Stimulated activated CD4-positive, alpha-beta T cell treated with anti-CD3 and anti-CD28 coated beads, Interleukin-1b, Interleukin-23, amount 100 ng/mL, for 48 hours (primary cell): ENCODE measurements around the gene GPLD1.
A peak's percentile ranks its signal among the peaks of the same experiment; 100 is the strongest.
"Not testable (repeated sequence)": the region's sequence is repeated elsewhere in the genome, so short reads cannot be mapped to it uniquely, and the experiment has no call there.

Experiments used
- DNase-seq: peaks from one replicate; pipeline ENCODE4 v3.0.0-alpha.2; 2020

Gene GPLD1, protein sequence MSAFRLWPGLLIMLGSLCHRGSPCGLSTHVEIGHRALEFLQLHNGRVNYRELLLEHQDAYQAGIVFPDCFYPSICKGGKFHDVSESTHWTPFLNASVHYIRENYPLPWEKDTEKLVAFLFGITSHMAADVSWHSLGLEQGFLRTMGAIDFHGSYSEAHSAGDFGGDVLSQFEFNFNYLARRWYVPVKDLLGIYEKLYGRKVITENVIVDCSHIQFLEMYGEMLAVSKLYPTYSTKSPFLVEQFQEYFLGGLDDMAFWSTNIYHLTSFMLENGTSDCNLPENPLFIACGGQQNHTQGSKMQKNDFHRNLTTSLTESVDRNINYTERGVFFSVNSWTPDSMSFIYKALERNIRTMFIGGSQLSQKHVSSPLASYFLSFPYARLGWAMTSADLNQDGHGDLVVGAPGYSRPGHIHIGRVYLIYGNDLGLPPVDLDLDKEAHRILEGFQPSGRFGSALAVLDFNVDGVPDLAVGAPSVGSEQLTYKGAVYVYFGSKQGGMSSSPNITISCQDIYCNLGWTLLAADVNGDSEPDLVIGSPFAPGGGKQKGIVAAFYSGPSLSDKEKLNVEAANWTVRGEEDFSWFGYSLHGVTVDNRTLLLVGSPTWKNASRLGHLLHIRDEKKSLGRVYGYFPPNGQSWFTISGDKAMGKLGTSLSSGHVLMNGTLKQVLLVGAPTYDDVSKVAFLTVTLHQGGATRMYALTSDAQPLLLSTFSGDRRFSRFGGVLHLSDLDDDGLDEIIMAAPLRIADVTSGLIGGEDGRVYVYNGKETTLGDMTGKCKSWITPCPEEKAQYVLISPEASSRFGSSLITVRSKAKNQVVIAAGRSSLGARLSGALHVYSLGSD

DNA sequence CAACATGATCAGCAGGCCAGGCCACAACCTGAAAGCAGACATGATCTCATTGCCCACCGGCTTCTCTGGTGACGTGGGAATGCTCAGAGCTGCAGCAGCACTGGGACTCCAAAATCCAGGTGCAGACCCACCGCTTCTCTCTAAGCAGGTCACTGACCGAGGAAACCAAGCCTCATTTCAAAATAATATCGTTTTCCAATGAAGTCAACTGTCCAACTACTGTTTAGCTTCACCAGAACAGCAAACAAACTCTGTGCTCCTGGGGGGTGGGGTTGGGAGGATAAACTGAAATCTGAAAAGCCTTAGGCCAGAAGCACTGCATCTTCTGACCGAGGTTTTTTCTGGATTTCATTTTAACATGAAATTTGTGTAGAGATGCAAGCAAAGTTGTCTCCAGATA lies at the start of gene GPLD1:
Gene GPLD1, minus strand, starts transcription at position 109 of the 400 bp plus-strand sequence. Its CDS starts 67 bp downstream, at position 42.
- no peak for DNase-seq

DNA sequence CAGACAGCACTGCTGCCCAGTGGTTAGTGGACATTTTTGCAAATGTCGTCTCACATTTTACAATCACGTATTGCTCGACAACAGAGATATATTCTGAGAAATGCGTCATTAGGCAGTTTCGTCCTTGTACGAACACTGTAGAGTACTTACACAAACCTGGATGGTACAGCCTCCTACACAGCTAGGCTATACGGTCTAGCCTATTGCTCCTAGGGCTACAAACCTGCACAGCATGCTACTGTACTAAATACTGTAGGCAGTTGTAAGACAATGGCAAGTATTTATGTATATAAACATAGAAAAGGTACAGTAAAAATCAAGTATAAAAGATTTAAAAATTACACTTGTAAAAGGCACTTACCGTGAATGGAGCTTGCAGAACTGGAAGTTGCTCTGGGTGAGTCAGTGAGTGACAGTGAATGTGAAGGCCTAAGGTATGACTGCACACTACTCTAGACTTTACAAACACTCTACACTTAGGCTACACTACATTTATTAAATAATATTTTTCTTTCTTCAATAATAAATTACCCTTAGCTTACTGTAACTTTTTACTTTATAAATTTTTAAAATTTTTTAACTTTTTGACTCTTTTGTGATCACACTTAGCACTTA lies 48.5 kb upstream of the GPLD1 start:
- DNase-seq, result no peak

DNA sequence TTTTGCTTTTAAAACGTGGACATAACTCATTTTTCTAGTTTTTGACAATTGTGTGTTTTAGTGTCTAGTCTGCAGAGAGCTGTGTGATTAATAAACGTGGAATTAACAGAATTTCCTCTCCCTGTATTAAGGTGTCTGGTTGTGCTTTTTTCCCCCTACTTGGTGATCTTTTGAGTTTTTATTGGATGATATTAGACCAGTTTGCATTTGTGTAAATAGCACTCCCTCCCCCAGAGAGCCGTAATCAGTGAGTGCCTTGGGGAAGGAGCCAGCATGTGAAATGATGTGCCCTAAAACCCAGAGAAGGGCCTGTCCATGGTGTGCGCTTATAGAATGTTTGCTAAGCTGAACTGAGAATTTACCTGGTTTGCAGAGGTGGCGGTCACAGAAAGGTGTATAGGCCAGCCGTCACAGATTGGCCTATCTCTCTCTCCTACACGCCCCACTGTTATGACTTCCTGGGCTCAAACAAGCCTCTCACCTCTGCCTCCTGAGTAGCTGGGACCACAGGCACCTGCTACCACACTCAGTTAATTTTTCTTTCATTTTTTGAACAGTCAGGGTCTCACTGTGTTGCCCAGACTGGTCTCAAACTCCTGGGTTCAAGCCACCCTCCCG lies 47.8 kb upstream of the GPLD1 start:
- no peak for DNase-seq

DNA sequence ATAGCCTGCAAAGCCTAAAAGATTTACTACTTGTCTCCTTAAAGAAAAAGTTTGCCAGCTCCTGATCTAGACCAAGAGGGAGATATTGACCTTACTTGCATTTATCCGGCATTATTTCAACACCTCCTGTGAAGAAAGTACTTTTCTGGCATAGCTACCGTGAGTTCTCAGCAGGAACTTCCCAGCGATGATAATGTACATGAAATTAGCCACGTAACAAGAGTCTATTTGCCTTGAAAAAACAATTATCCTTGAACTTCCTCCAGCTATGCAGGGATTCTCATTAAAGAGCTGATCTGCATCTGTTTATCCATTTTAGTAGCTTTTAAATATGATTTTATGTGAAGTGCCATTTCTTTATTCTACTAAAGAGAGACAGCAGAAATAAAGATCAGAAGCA lies 47.1 kb upstream of the GPLD1 start:
- DNase-seq, result no peak

DNA sequence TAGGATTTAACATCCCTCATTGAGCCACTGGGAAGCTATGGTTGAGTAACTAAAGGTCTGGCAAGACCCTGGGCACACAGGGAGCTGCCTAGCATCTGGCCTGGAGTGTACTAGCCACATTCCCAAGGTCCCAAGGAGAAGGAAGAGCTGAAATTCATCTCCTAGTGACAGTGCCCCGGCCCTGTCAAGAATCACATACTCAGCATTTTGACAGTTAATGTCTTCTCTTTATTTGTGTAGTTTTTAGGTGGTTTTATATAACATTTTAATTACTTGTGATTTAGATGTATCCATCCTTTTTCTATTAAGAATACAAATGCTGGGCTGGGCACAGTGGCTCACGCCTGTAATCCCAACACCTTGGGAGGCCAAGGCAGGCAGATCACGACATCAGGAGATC lies 45.8 kb upstream of the GPLD1 start:
- no peak for DNase-seq

DNA sequence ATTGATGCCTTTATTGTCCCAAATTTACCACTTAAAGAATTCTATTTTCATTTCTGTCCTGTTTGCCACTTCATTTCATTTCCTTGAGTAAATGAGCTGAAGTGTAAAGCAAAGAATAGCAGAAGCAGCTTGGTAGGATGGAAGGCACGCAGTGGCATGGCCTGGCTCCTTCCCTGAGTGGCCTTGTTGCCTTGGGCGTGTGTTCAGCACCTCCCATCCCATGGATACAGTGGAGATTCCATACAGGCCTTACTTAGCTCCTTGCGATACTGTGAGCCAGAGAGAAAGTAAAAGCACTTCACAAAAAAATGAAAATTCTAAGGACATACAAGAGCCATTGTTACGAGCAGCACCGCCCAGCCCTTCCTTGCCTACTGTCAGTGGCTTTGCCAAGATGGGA lies 45.0 kb upstream of the GPLD1 start:
- no peak for DNase-seq

DNA sequence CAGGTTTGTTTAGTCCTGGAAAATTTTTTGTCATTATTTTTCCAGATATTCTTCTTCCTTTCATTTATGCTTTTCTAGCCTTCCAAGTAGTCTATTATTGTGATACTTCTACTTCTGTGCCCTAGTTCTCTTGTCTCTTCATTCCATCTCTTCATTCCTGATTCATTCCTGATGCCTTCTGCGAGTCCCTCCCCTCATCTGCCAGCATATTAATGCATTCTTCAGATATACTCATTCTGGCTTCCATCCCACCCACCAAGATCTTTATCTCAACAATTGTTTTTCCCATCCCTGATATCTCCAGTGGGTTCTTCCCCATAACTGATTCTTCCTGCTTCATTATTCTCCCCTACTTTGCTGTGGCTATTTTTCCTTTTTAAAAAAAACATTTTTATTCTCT lies 40.6 kb upstream of the GPLD1 start:
- no peak for DNase-seq

DNA sequence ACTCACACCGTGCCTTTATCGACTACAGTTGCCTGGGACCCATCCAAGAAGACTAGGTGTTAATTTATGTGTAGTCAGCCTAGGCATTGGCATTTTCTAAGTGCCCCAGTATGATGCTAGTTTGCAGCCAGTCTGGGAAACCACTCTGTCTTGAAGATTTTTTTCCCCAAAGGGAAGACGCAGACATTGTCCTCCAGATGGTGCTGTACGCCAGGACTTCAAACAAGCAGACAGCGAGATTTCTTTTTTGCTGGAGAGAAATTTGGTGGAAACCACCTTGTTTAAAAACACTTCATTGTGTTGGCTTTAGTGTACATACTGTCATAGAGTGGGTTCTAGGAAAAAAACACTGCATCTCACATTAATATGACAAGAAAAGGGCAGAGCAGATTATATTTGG lies 35.4 kb upstream of the GPLD1 start:
- DNase-seq, result no peak

DNA sequence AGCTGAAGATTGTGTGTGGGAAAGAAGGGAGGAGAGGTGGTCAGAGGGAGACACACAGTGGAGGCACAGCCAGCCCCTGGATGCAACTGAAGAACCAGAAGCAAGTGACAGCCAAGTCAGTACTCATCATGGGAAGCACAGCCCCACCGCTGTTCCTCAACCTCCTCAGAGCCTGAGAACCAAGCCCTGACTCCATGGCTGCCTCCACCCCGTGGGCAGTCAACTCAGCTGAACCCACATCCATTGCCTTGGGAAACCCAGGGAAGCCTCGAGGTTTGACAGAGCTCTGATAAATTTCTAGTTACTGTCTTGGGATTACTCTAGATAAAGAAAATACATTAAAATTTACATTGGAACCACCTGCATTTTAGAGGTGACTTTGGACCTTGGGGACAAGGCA lies 35.0 kb upstream of the GPLD1 start:
- DNase-seq, result no peak

DNA sequence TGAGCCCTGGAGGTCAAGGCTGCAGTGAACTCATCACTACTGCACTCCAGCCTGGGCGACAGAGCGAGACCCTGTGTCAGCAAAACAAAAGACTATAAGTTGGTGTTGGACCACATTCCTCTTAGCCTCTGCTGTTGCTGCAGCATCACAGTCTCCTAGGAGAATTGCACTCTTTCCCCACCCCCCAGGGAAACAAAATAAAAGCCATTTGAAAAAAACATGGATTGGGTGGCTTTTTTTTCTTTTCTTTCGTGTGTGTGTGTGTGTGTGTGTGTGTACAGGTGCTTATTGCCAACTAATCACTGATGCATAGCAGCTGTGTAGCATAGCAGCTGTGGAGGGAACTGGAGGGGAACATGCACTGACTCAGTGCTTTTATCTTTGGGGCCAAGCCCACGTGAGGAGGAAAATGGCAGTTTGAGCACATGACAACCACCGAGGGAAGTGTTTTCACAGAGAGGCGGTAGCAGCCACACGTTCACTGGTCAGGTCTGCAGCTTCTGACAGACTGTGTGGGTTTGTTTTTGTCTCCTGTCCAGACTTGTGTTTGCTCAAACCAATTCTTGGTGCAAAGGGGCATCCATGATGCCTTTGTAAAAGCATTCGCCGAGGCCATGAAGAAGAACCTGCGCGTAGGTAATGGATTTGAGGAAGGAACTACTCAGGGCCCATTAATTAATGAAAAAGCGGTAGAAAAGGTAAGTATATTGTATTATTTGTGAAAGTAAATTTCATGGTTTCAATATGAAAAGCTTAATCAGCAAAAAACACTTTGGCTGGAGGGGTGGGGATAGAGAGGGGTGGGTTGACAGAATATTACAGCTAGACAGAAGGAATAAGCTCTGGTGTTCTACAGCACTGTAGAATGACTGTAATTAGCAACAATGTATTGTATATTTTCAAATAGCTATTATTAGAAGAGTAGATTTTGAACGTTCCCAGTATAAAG lies 33.1 kb upstream of the GPLD1 start:
- no peak for DNase-seq

DNA sequence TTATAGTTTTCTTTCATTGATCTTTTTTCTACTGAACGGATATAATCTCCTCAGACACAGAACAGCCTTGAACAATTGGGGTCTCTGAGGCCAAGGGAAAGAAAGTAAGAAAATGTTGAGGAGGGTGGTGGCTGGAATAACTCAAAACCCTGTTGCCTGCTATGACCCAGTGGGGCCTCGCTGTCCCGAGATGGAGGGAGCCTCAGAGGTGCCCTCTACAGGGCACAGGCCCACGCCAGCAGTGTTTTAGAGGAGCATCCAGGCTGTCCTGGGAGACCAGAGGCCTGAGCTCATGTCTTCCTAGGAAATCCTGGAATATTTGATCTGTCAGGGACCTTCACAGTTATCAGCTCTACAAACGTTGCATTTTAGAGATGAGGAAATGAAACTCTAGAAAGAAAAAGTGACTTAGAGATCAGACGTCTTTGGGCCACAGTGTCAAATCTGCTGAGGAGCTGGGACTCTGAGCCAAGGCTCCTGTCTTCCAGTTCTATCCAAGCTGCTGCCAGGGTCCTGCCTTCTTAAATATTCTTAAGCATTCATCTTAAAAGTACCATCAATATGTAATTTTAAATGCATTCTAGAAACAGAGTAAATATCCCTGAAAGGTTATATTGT lies 31.7 kb upstream of the GPLD1 start:
- peak; percentile 26 for DNase-seq

DNA sequence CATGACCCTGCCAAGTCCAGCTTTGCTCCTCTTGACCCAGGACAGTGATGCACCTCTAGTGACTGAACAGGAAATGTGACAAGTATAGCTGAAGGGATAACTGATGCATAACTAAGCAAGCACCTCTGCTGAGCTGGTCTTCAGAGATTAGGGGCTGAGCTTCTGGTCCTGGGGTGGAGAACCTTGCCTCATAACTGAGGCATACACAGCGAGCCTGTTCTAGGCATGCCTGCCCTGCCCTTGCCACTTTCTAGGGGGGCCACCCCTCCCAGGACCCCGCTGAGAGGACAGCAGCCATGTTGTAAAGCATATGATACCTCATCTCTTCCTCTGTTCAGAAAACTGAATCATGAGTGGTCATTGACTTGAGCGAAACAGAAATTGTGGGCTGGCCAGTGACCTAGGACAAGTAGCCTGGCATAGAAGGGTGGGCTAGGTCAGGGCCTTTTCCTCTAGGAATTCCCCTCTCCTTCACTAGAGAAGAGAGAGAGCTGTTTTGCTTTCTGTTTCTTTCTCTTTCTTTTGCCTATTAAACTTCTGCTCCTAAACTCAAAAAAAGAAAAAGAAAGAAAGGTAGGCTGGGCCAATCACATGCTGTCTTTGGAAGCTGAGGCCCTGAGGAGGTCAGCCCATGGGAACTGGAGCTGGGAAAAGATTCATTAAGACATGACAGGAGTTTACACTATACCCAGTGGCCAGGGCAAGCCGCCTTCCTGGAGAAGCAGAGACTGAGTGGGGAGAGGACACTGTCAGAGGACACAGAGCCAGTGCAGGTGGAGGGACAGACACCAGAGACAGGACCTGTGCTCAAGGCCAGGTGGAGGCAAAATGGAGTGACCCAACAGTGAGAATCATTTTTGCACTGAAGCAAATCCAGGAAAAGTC lies 28.5 kb upstream of the GPLD1 start:
- no peak for DNase-seq

DNA sequence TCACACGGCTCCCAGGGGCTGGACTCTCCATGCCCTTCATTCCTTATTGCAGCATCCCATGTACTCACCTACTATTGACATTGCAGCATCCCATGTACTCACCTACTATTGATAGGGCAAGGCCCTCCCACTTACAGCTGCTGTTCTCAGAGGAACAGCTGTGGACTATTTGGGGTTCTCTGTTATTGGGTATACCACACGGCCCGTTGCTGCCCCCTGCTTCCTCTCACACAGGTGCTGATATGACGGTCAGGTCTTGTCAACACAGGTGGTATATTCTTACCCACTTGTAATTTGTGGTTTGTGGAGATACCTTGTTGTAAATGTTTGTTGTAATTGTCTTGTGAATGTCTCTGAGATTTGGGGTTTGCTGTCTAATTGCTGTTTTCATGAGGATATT lies 24.2 kb upstream of the GPLD1 start:
- no peak for DNase-seq

DNA sequence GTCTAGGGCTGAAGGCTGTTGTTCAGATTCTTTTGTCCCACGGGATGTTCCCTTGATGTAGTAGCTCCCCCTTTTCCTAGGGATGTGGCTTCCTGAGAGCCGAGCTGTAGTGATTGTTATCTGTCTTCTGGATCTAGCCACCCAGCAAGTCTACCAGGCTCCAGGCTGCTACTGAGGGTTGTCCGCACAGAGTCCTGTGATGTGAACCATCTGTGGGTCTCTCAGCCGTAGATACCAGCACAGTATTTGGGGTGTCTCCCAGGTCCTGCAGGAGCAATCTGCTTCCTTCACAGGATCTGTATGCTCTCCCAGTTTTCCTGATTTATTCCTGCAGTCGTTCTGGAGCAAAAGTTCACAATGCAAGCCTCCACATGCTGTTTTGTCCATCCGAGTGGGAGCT lies 22.6 kb upstream of the GPLD1 start:
- not testable (repeated sequence) for DNase-seq

DNA sequence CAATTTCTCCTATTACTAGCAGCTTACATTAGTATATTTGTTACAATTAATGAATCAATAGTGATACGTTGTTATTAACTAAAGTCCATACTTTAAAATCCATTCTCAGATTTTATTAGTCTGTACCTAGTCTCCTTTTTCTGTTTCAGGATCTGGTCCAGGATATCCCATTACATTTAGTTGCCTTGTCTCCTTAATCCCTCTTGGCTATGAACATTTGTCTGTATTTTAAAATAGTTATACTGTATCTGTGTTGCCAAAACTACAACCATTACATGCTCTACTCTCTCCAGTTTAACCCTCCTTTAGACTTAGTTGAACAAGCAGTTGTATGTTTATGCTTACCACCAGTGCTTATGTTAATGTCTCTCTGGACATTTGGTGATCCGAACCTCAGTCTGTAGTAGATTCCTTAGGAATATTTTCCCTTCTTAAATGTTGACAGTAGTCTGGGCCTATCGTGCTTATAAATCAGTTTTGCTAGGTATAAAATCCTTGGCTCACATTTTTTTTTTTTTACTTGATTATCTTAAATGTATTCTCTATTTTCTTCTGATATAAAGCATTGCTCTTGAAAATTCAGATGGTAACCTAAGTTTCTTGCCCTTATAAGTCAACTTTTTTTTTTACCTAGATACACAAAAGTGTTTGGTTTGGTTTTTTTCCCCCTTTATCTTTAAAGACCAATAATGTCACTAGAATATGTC lies 17.6 kb upstream of the GPLD1 start:
- DNase-seq, result no peak

DNA sequence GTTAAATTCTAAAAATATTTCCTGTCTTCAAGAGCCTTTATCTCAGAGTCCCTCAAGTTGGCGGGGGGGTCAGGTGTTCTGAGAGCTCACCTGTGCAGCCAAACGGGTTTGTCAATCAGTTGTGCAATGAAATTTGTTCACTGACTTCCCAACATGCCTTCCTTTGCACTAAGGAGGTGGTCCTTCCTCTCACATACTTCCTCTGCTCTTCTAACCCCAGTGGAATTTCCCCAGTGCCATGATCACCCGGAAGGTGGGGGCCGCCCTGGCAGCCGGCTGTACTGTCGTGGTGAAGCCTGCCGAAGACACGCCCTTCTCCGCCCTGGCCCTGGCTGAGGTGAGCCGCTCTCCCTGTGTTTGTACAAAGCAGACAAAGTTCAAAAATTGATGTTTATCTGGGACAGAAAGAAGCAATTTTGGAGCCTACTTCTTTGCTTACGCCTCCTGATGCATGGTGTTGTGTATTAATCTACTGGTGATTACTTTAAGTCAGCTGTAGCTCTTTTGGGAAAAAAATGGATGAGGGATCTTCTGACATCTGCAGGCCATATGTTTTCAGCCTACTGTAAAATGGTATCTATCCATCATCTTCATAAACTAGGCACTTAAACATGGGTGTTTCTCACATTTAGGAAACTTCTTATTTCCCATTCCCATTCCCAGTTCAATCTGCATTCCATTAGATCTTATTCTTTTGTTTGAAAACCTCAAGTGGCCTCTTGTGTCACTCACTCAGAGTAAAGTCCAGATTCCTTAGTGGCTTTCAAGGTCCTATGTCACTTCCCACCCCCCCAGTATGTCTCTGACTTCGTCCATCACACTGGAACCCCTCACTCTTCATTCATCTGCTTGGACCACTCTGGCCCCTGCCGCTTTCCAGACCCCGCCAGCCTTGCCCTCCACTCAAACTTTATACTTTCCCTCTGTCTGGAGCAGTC lies 15.5 kb upstream of the GPLD1 start:
- DNase-seq, result no peak

DNA sequence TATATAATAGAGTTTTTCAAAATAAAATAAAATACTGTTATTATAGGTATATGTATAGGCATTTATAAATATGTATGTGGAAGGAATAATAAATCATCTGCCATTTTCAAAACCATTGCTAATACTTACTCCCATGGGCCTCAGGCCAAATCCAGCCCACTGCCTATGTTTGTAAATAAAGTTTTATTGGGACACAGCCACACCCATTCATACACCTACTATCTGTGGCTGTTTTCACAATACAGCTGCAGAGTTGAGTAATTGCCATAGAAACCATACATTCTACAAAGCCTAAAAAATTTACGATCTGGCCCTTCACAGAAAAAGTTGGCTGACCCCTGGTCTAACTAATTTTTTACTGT lies 14.9 kb upstream of the GPLD1 start:
- DNase-seq, result no peak

DNA sequence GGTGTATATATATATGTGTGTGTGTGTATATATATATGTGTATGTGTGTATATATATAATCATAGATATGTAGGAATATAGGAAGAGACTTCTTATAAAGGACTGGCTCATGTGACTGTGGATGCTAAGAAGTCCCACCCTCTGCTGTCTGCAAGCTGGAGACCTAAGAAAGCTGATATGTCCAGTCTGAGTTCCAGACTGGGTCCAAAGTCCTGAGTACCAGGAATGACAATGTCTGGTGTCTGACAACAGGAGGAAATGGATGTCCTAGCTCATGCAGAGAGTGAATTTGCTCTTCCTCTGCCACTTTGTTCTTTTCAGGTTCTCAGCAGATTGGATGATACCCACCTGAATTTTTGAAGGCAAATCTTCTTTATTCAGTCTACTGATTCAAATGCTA lies 12.5 kb upstream of the GPLD1 start:
- no peak for DNase-seq

DNA sequence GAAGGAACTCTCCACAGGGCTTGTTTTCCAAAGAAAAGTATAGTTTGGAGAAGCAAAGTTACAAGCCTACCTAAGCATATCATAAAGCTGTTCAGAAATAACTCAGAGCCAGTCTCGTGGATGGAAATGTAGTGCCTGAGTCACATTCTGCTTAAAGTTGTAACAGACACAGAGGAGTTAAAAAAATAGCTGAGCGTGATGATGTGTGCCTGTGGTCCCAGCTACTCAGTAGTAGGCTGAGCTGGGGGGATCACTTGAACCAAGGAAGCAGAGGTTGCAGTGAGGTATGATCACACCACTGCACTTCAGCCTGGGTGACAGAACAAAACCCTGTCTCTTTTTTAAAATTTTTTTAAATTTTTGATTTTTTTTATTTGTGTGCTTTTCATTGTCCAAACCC lies 12.0 kb upstream of the GPLD1 start:
- DNase-seq, result no peak
